Testis (tissue), 3 donors: ENCODE data around the gene OSGEP. TPM values are rescaled to one million over a fixed set of nuclear protein-coding genes. Genes with fewer than 3 reads are reported as not detected.

Source experiments
- DNase-seq: peaks from one replicate; pipeline ENCODE4 v3.0.0-alpha.2; 2019
- H3K27ac ChIP-seq, 2 donors: fragments of 200-600 bp; sonication (generic); one replicate each; pipeline ENCODE4 v1.5.1; 2019
- H3K27me3 ChIP-seq: fragments of 200-600 bp; sonication (generic); one replicate; pipeline ENCODE4 v1.5.1; 2019
- H3K36me3 ChIP-seq: fragments of 200-600 bp; sonication (generic); one replicate; pipeline ENCODE4 v1.5.1; 2017; ENCODE audit warnings: low read depth; ENCODE audit errors: missing control alignments
- H3K4me1 ChIP-seq: fragments of 200-600 bp; sonication (generic); one replicate; pipeline ENCODE4 v1.5.1; 2019
- H3K4me3 ChIP-seq, 2 donors: fragments of 200-600 bp; sonication (generic); one replicate each; pipeline ENCODE4 v1.5.1; 2017 to 2019
- H3K9me3 ChIP-seq: fragments of 200-600 bp; sonication (generic); one replicate; pipeline ENCODE4 v1.5.1; 2017
- CTCF ChIP-seq, 3 experiments: fragments of 450-650 bp in 2 of 3; fragments of 200-600 bp in 1 of 3; sonication (generic) in 1 of 3; IDR thresholded peaks; one replicate each; pipeline ENCODE4 v1.5.1; 2016 to 2019; ENCODE audit warnings: antibody characterized with exemption in 3 of 3, mild to moderate bottlenecking in 2 of 3, moderate library complexity in 1 of 3
- POLR2A ChIP-seq: fragments of 450-650 bp; IDR thresholded peaks from one replicate; pipeline ENCODE4 v1.6.1; 2017; ENCODE audit warnings: antibody characterized with exemption, mild to moderate bottlenecking, moderate library complexity
- WGBS, 2 donors: methylation state at CpG; one replicate each; pipeline ENCODE4 v1.1.5; 2018; 5-methylcytosine and 5-hydroxymethylcytosine counted together
- intact Hi-C: fragments of 100-400 bp; cut with DNase I; formaldehyde crosslinking; loops from one replicate; pipeline ENCODE4 v1.15.1; 2023; ENCODE audit warnings: low total_unique reads
- polyA plus RNA-seq: library from polyadenylated mRNA; stranded (reverse); fragments of 350-450 nt; fragmentation: Illumina TruSeq; extraction: RNeasy Lipid Tissue Mini Kit (QIAGEN cat#74804); gene quantifications from one replicate; pipeline ENCODE4 v1.2.3, GENCODE V29; 2014; ENCODE audit warnings: low read depth, low replicate concordance; ENCODE audit not compliant: insufficient read depth
- total RNA-seq, 2 donors: library from RNA; depleted of rRNA; stranded (reverse); fragments of >200 nt; gene quantifications; one replicate each; pipeline ENCODE4 v1.2.3, GENCODE V29; 2016

OSGEP gene
- total and polyA plus RNA-seq, 3 donors from 2014 or later = 19.9 to 58.8 (median 47.2) TPM

DNA sequence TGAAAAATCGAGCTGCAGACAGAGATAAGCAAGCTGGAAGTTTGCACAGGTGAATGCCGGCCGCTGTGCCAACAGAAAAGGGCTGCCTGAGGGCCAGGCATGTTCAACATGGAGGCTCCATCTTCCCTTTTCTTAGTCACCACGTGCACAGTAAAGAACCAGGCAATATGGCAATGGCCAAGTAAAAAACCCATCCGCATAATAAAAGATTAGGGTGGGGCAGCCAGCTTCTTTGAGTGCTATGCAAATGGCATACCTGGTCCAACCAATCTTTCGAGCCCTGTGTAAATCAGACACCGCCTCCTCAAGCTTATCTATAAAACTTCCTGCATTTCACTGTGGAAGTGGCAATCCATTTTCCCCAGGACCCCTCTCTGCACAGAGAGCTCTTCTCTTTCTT, 31.3 kb upstream of the OSGEP start:
- intact Hi-C loops = no loop called here
- TF ChIP-seq CTCF (IDR thresholded peaks at IDR 0.05) (no peak), POLR2A (no peak)
- H3K27ac ChIP-seq = no peak overlapping the region
- no peaks in the 10 kb centered on the region for H3K27me3 ChIP-seq
- DNase-seq = no peak
- WGBS, 2 donors = 66% methylated on average over 7 of the region's 7 CpGs
- H3K4me1 ChIP-seq = no peaks in the 10 kb centered on the region
- no peaks in the 10 kb centered on the region for H3K36me3 ChIP-seq
- no peak overlapping the region for H3K4me3 ChIP-seq
- H3K9me3 ChIP-seq = no peaks in the 10 kb centered on the region

DNA sequence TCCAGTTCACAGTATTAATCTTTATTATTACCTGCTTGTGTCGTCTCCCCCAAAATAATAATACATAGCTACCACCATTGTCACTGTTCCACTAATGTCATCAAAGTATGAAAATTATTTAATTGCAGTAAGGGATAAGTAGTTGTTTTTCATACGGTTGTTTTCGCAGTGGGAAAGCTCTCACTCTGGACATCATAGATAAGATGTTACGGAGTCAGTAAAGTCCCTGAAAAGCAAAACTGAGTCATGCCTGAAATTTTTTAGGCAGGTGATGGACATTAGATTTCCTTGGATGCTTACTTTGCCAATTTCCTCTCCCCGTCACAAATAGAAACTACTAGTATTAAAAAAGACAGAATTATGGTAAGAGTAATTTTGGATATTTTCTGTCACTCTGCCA, 27.8 kb upstream of the OSGEP start:
- H3K4me1 ChIP-seq = peaks cover 8% of the 10 kb centered on the region
- H3K4me3 ChIP-seq = no peak overlapping the region
- 72 to 87% methylated on average over 5 of the region's 5 CpGs for WGBS, 2 donors
- no peaks in the 10 kb centered on the region for H3K9me3 ChIP-seq
- TF ChIP-seq CTCF (IDR thresholded peaks at IDR 0.05) (no peak), POLR2A (no peak)
- no peaks in the 10 kb centered on the region for H3K27me3 ChIP-seq
- DNase-seq = no peak
- H3K27ac ChIP-seq = no peak overlapping the region
- no peaks in the 10 kb centered on the region for H3K36me3 ChIP-seq
- intact Hi-C loops = no loop called here

GRCh38 chr14:20478894-20479293, 24.3 kb upstream of the OSGEP start:
- H3K4me3 ChIP-seq = no peak overlapping the region
- H3K27ac ChIP-seq = no peak overlapping the region
- H3K9me3 ChIP-seq = no peaks in the 10 kb centered on the region
- no peak for TF ChIP-seq CTCF (IDR thresholded peaks at IDR 0.05)
- TF ChIP-seq POLR2A = no peak
- peaks cover 12% of the 10 kb centered on the region for H3K4me1 ChIP-seq
- intact Hi-C loops = no loop called here
- H3K27me3 ChIP-seq = no peaks in the 10 kb centered on the region
- no peaks in the 10 kb centered on the region for H3K36me3 ChIP-seq
- 80 to 92% methylated on average over 2 of the region's 2 CpGs for WGBS, 2 donors
- DNase-seq = no peak

- Histone ChIP-seq H3K4me3 (no peak overlapping the region), H3K9me3 (no peaks in the 10 kb centered on the region), H3K27ac (peak overlapping the region; percentile 44 to 53), H3K36me3 (no peaks in the 10 kb centered on the region), H3K4me1 (peaks cover 12% of the 10 kb centered on the region), H3K27me3 (no peaks in the 10 kb centered on the region)
- DNase-seq = peak; percentile 55
- 29 to 52% methylated on average over 1 of the region's 1 CpG for WGBS, 2 donors
- intact Hi-C loops = no loop called here
- TF ChIP-seq CTCF (IDR thresholded peaks at IDR 0.05) (no peak), POLR2A (no peak)
Observed at GRCh38 chr14:20477211-20477876, 22.7 kb upstream of the OSGEP start.

- intact Hi-C loops = no loop called here
Observed at GRCh38 chr14:20476776-20477175, 22.2 kb upstream of the OSGEP start.

More at GRCh38 chr14:20476776-20477175, 22.2 kb upstream of the OSGEP start:
- H3K27ac ChIP-seq = peak overlapping the region in 1 of 2 donors; percentile 53
- H3K9me3 ChIP-seq = no peaks in the 10 kb centered on the region
- 82 to 84% methylated on average over 5 of the region's 5 CpGs for WGBS, 2 donors
- peaks cover 12% of the 10 kb centered on the region for H3K4me1 ChIP-seq
- TF ChIP-seq POLR2A = no peak
- no peak for TF ChIP-seq CTCF (IDR thresholded peaks at IDR 0.05)
- H3K27me3 ChIP-seq = no peaks in the 10 kb centered on the region
- no peaks in the 10 kb centered on the region for H3K36me3 ChIP-seq
- DNase-seq = no peak
- no peak overlapping the region for H3K4me3 ChIP-seq
